ENCODE results near the gene FOXP1.

FOXP1 gene

DNA sequence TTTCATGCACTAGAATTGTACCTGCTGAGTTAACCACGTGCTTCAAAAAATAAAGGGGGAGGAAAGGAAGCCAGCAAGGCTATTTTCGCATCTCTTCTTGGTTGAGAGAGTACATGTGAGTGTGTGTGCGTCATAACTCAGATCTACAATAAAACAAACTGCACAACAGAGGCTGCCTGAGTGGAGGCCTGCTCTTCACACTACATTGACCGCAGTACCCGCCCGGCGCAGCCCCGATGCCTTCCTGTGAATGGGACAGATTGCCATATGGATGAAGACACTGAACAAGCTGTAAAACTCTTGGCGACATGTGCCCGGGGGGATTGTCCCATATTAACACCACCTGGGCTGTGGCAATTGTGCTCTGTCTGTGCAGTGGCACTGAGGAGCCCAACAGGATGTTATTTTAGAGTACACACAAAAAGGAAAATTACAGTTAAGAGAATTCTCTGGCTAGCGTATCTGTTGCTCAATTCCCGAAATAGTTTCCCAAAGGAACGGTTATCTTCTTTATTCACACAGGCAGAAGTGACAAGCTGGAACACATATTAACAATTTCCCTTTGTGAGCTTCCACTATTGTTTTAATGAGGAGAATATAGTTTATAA is 551.5 kb downstream of the FOXP1 start:
- H3K79me2 ChIP-seq, result peaks cover 12% of the 10 kb centered on the region
- no peak overlapping the region for H3K4me2 ChIP-seq (ENCODE audit: low read length)
- peak overlapping the region; percentile 13 for H3K27ac ChIP-seq
- TF ChIP-seq, protein P1, sequence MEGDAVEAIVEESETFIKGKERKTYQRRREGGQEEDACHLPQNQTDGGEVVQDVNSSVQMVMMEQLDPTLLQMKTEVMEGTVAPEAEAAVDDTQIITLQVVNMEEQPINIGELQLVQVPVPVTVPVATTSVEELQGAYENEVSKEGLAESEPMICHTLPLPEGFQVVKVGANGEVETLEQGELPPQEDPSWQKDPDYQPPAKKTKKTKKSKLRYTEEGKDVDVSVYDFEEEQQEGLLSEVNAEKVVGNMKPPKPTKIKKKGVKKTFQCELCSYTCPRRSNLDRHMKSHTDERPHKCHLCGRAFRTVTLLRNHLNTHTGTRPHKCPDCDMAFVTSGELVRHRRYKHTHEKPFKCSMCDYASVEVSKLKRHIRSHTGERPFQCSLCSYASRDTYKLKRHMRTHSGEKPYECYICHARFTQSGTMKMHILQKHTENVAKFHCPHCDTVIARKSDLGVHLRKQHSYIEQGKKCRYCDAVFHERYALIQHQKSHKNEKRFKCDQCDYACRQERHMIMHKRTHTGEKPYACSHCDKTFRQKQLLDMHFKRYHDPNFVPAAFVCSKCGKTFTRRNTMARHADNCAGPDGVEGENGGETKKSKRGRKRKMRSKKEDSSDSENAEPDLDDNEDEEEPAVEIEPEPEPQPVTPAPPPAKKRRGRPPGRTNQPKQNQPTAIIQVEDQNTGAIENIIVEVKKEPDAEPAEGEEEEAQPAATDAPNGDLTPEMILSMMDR (IDR thresholded peaks at IDR 0.05), result no peak
- H3K36me3 ChIP-seq (ENCODE audit: control insufficient read depth, insufficient read depth, low read length), result no peaks in the 10 kb centered on the region
- H2AFZ ChIP-seq, result no peak overlapping the region
- no peak overlapping the region for H3K4me3 ChIP-seq (ENCODE audit: low read depth, low read length)
- no peaks in the 10 kb centered on the region for H3K4me1 ChIP-seq
- no peaks in the 10 kb centered on the region for H3K27me3 ChIP-seq (ENCODE audit: control insufficient read depth, insufficient read depth, low read length)
- H3K9me3 ChIP-seq (ENCODE audit: control insufficient read depth, low read length), result no peaks in the 10 kb centered on the region
- H3K9ac ChIP-seq, result no peak overlapping the region

DNA sequence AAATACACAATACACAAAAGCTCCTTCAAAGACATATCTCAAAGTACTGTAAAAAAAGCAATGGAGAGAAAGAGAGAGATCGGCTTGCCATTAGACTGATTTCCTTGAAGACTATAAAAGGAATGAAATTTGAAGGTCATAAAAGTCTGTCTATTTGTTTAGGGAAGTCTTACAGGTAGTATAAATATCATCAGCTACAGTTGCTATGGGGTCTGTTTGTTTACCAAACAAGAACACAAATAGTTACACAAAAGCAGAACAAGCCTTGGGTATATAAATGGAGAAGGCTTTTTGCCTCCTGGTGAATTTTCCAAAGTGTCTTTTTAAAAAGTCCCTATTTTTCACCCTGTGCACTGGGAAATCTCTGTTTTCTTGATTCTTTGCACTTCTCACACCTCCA is 552.3 kb downstream of the FOXP1 start:
- H3K27ac ChIP-seq, result no peak overlapping the region
- H3K4me1 ChIP-seq, result no peaks in the 10 kb centered on the region
- H3K36me3 ChIP-seq (ENCODE audit: control insufficient read depth, insufficient read depth, low read length), result no peaks in the 10 kb centered on the region

DNA sequence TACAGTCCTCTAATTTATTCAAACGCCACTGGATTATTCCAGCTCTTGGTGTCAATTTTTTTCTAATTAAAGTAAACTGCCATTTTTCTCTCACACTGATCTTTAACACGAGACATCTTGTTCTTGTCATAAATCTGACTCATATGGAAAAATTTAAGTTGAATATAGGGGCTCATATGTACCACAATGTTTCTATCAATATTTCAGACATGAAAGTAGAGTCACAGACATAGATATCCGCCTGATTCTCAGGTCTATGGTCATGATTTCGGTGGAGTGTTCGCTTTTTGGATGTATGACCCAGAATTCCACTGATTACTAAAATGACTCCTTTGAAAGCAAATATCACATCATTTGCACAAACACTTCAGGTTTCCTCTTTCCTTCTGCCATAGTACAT is 552.8 kb downstream of the FOXP1 start:
- no peak overlapping the region for H3K9ac ChIP-seq
- no peak overlapping the region for H2AFZ ChIP-seq
- TF ChIP-seq, protein P1 (IDR thresholded peaks at IDR 0.05), result no peak
- H3K9me3 ChIP-seq (ENCODE audit: control insufficient read depth, low read length), result no peaks in the 10 kb centered on the region
- no peaks in the 10 kb centered on the region for H3K27me3 ChIP-seq (ENCODE audit: control insufficient read depth, insufficient read depth, low read length)
- no peaks in the 10 kb centered on the region for H3K36me3 ChIP-seq (ENCODE audit: control insufficient read depth, insufficient read depth, low read length)
- H3K79me2 ChIP-seq, result peaks cover 12% of the 10 kb centered on the region
- no peaks in the 10 kb centered on the region for H3K4me1 ChIP-seq
- no peak overlapping the region for H3K27ac ChIP-seq
- no peak overlapping the region for H3K4me3 ChIP-seq (ENCODE audit: low read depth, low read length)
- no peak overlapping the region for H3K4me2 ChIP-seq (ENCODE audit: low read length)

More for the DNA sequence above, 552.3 kb downstream of the FOXP1 start:
- TF ChIP-seq, protein P1 (IDR thresholded peaks at IDR 0.05), result no peak
- H3K9me3 ChIP-seq (ENCODE audit: control insufficient read depth, low read length), result no peaks in the 10 kb centered on the region
- no peak overlapping the region for H3K4me3 ChIP-seq (ENCODE audit: low read depth, low read length)
- peaks cover 12% of the 10 kb centered on the region for H3K79me2 ChIP-seq
- H3K27me3 ChIP-seq (ENCODE audit: control insufficient read depth, insufficient read depth, low read length), result no peaks in the 10 kb centered on the region
- no peak overlapping the region for H3K4me2 ChIP-seq (ENCODE audit: low read length)
- H3K9ac ChIP-seq, result no peak overlapping the region
- no peak overlapping the region for H2AFZ ChIP-seq

DNA sequence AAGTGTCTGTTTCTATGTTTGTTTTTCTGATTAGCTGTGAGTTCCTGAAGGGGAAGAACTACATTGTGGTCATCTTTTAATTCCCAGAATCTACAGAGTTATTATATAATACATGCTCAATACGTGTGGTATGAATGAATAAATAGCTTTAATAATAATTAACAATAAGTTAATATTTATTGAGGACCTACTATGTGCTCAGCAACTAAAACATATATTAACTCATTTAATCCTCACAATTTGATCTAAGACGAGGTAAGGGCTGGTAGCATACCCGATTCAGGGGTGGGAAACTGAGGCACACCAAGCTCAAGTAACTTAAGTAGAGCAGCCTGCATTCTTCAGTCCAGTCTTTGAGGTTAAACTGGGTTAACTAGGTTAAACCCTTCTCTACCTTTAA is 553.8 kb downstream of the FOXP1 start:
- H3K27me3 ChIP-seq (ENCODE audit: control insufficient read depth, insufficient read depth, low read length), result no peaks in the 10 kb centered on the region
- H2AFZ ChIP-seq, result no peak overlapping the region
- H3K27ac ChIP-seq, result no peak overlapping the region
- no peak overlapping the region for H3K4me3 ChIP-seq (ENCODE audit: low read depth, low read length)
- peaks cover 2% of the 10 kb centered on the region for H3K4me1 ChIP-seq
- no peaks in the 10 kb centered on the region for H3K36me3 ChIP-seq (ENCODE audit: control insufficient read depth, insufficient read depth, low read length)
- no peak overlapping the region for H3K9ac ChIP-seq
- H3K4me2 ChIP-seq (ENCODE audit: low read length), result no peak overlapping the region
- H3K79me2 ChIP-seq, result peaks cover 12% of the 10 kb centered on the region
- H3K9me3 ChIP-seq (ENCODE audit: control insufficient read depth, low read length), result no peaks in the 10 kb centered on the region
- TF ChIP-seq, protein P1 (IDR thresholded peaks at IDR 0.05), result no peak

DNA sequence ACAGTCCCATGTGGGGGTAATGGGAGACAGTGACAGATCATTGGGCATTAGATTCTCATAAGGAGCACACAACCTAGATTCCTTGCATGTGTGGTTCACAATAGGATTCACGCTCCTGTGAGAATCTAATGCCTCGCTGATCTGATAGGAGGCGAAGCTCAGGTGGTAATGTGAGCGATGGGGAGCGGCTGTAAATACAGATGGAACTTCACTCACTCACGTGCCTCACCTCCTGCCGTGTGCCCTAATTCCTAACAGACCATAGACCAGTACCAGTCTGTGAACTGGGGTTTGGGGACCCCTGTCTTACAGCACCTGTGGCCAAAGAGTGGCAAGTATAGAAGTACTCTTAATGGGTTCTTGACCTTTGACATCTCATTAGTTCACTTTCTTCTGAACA is 554.7 kb downstream of the FOXP1 start:
- Histone ChIP-seq H3K79me2 (peaks cover 12% of the 10 kb centered on the region), H3K4me1 (peaks cover 2% of the 10 kb centered on the region), H2AFZ (no peak overlapping the region), H3K9ac (no peak overlapping the region), H3K4me2 (ENCODE audit: low read length) (no peak overlapping the region), H3K9me3 (ENCODE audit: control insufficient read depth, low read length) (no peaks in the 10 kb centered on the region), H3K4me3 (ENCODE audit: low read depth, low read length) (no peak overlapping the region), H3K36me3 (ENCODE audit: control insufficient read depth, insufficient read depth, low read length) (no peaks in the 10 kb centered on the region), H3K27me3 (ENCODE audit: control insufficient read depth, insufficient read depth, low read length) (no peaks in the 10 kb centered on the region), H3K27ac (no peak overlapping the region)
- TF ChIP-seq, protein P1 (IDR thresholded peaks at IDR 0.05), result no peak

Measured in parathyroid adenoma (tissue), 2 donors.